GM19463 (cell line): Measurements from ENCODE around the gene HOGA1.

Source experiments
- ATAC-seq: cut with Tn5 transposase; IDR thresholded peaks from one replicate; pipeline ENCODE4 v1.9.1; 2021; ENCODE audit warnings: mild to moderate bottlenecking, moderate library complexity; ENCODE audit not compliant: unreplicated experiment

The HOGA1 gene

GRCh38 chr10:97578171-97578844 lies 5.9 kb upstream of the HOGA1 start:
- ATAC-seq, result no peak

GRCh38 chr10:97580421-97581367 lies 3.5 kb upstream of the HOGA1 start:
- no peak for ATAC-seq

GRCh38 chr10:97582169-97582568 lies 2.0 kb upstream of the HOGA1 start:
- ATAC-seq, result no peak

GRCh38 chr10:97583476-97583875 lies 713 bp upstream of the HOGA1 start:
- no peak for ATAC-seq

- ATAC-seq, result no peak
Observed at GRCh38 chr10:97584798-97585438, 729 bp downstream of the HOGA1 start.

GRCh38 chr10:97585439-97585811 lies 1.2 kb downstream of the HOGA1 start:
- no peak for ATAC-seq

GRCh38 chr10:97587183-97587582 lies 3.0 kb downstream of the HOGA1 start:
- ATAC-seq, result no peak

GRCh38 chr10:97589479-97589878 lies 5.3 kb downstream of the HOGA1 start, which contains the start of gene C10orf62:
Gene C10orf62 (plus strand): TSS chr10:97589721. CDS start chr10:97589898, 177 bp downstream.
- ATAC-seq, result no peak

GRCh38 chr10:97590082-97590747 lies 6.0 kb downstream of the HOGA1 start:
- ATAC-seq, result no peak

GRCh38 chr10:97590748-97591495 lies 6.7 kb downstream of the HOGA1 start:
- no peak for ATAC-seq

- ATAC-seq, result no peak
Observed at GRCh38 chr10:97593421-97593820, 9.2 kb downstream of the HOGA1 start.

GRCh38 chr10:97596101-97597082 lies 12.2 kb downstream of the HOGA1 start:
- ATAC-seq, result no peak

GRCh38 chr10:97597778-97598177 lies 13.6 kb downstream of the HOGA1 start:
- no peak for ATAC-seq

GRCh38 chr10:97598407-97599271 lies 14.4 kb downstream of the HOGA1 start:
- ATAC-seq, result no peak

GRCh38 chr10:97599272-97599619 lies 15.1 kb downstream of the HOGA1 start:
- ATAC-seq, result no peak

GRCh38 chr10:97600616-97601015 lies 16.4 kb downstream of the HOGA1 start:
- ATAC-seq, result no peak

- ATAC-seq, result no peak
Observed at GRCh38 chr10:97601268-97602215, 17.4 kb downstream of the HOGA1 start.
